Measurements from ENCODE around the gene VWA3B.
A peak's percentile ranks its signal among the peaks of the same experiment; 100 is the strongest.
"Not testable (repeated sequence)": the region's sequence is repeated elsewhere in the genome, so short reads cannot be mapped to it uniquely, and the experiment has no call there.

Gene VWA3B

GRCh38 chr2:98086491-98087446, at the start of gene VWA3B:
TSS of gene VWA3B (plus strand) at chr2:98087167. CDS start at chr2:98093093, 5,926 bp downstream.
- H3K9me3 ChIP-seq (ENCODE audit: control insufficient read depth, low read length): peaks cover 11% of the 10 kb centered on the region
- H3K36me3 ChIP-seq (ENCODE audit: control insufficient read depth, insufficient read depth, low read length, severe bottlenecking): no peaks in the 10 kb centered on the region
- H3K4me3 ChIP-seq (ENCODE audit: low read length): peak within 1 kb of the TSS; percentile 77
- H3K4me1 ChIP-seq (ENCODE audit: control insufficient read depth, insufficient read depth, low read length): peaks cover 10% of the 10 kb centered on the region
- no peak within 1 kb of the TSS for H3K9ac ChIP-seq (ENCODE audit: low read length)
- H3K27me3 ChIP-seq (replicated peaks; ENCODE audit: control insufficient read depth, insufficient read depth, low read length): peaks cover 38% of the 10 kb centered on the region
- DNase-seq (ENCODE audit: low read depth): peak; percentile 68

GRCh38 chr2:98037206-98037605, 49.8 kb upstream of the VWA3B start:
- Histone ChIP-seq H3K27me3 (replicated peaks; ENCODE audit: control insufficient read depth, insufficient read depth, low read length) (peaks cover 8% of the 10 kb centered on the region), H3K36me3 (ENCODE audit: control insufficient read depth, insufficient read depth, low read length, severe bottlenecking) (no peaks in the 10 kb centered on the region), H3K9me3 (ENCODE audit: control insufficient read depth, low read length) (no peaks in the 10 kb centered on the region), H3K4me3 (ENCODE audit: low read length) (no peak overlapping the region), H3K4me1 (ENCODE audit: control insufficient read depth, insufficient read depth, low read length) (no peaks in the 10 kb centered on the region), H3K9ac (ENCODE audit: low read length) (no peak overlapping the region)
- no peak for DNase-seq (ENCODE audit: low read depth)

GRCh38 chr2:98037666-98038336, 49.2 kb upstream of the VWA3B start:
- Histone ChIP-seq H3K9ac (ENCODE audit: low read length) (no peak overlapping the region), H3K36me3 (ENCODE audit: control insufficient read depth, insufficient read depth, low read length, severe bottlenecking) (no peaks in the 10 kb centered on the region), H3K27me3 (replicated peaks; ENCODE audit: control insufficient read depth, insufficient read depth, low read length) (peaks cover 8% of the 10 kb centered on the region), H3K9me3 (ENCODE audit: control insufficient read depth, low read length) (peaks cover 3% of the 10 kb centered on the region), H3K4me3 (ENCODE audit: low read length) (no peak overlapping the region), H3K4me1 (ENCODE audit: control insufficient read depth, insufficient read depth, low read length) (no peaks in the 10 kb centered on the region)
- DNase-seq (ENCODE audit: low read depth): no peak

DNA sequence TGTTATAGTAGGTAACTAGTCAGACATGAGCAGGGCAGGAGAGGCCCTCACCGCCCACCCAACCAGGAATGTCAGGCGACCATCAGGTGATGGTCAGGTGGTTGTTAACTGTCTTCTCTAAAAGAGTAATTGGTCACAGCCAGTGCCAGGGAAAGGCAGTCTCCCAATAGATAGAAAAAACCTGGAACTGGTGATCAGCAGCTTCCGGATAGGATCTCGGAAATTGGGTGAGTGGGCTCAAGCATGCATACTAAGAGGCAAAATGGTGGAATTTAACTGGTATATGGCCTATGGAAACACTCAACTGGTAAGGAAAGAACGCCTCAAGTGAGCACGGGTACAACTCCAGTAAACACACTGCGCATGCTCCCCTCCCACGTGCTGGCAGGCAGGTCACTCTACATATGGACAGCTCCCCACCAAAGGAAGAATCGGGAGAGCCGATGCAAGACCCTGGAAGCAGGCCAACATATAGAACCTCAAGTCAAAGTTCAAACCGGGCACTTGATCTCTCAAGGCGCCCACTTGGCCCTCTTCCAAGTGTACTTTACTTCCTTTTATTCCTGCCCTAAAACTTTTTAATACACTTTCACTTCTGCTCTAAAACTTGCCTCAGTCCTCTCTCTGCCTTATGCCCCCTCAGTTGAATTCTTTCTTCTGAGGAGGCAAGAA, 47.7 kb upstream of the VWA3B start:
- no peak for DNase-seq (ENCODE audit: low read depth)
- Histone ChIP-seq H3K36me3 (ENCODE audit: control insufficient read depth, insufficient read depth, low read length, severe bottlenecking) (no peaks in the 10 kb centered on the region), H3K4me3 (ENCODE audit: low read length) (no peak overlapping the region), H3K4me1 (ENCODE audit: control insufficient read depth, insufficient read depth, low read length) (no peaks in the 10 kb centered on the region), H3K9me3 (ENCODE audit: control insufficient read depth, low read length) (peaks cover 15% of the 10 kb centered on the region), H3K27me3 (replicated peaks; ENCODE audit: control insufficient read depth, insufficient read depth, low read length) (peaks cover 8% of the 10 kb centered on the region), H3K9ac (ENCODE audit: low read length) (no peak overlapping the region)

DNA sequence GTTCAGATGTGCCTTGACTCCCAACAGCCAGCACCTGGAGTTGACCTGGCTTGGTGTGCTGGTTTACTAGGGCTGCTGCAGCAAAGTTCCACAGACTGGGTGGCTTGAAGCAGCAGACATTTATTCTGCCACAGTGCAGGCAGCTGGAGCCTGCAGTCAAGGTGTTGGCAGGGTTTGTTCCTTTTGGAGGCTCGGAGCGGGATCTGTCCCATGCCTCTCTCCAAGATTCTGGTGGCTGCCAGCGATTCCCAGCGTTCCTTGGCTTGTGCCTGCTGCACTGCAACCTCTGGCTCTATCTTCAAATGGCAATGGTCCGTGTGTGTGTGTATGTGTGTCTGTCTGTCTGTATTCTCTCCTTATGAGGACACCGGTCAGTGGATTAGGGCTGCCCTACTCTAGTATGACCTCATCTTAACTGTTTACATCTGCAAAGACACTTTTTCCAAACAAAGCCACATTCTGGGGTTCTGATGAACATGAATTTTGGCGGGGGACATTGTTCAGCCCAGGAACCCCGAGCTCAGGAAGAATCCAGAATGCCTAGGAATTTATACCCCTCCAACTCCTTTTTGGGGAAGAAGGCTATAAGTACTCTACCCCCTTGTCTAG, 46.5 kb upstream of the VWA3B start:
- peaks cover 26% of the 10 kb centered on the region for H3K9me3 ChIP-seq (ENCODE audit: control insufficient read depth, low read length)
- no peak overlapping the region for H3K4me3 ChIP-seq (ENCODE audit: low read length)
- no peak for DNase-seq (ENCODE audit: low read depth)

DNA sequence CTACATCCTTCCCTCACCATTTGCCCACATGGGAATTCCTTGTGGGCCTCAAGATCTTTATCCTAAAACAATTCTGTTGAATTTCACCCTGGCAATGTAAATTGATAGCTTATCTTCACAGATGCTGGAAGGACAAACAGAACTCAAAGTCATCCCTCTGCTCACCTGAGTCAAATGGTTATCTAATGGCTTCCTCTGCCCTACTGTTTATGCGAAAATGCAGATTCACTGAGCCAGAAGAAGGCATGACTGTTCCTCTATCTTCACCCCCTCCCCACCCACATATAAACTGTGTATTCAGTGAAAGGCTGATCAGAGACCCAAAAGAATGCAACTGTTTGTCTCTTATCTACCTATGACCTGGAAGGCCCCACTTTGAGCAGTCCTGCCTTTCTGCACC, 43.9 kb upstream of the VWA3B start:
- H3K27me3 ChIP-seq (replicated peaks; ENCODE audit: control insufficient read depth, insufficient read depth, low read length): no peaks in the 10 kb centered on the region
- H3K4me3 ChIP-seq (ENCODE audit: low read length): no peak overlapping the region
- no peak for DNase-seq (ENCODE audit: low read depth)
- H3K36me3 ChIP-seq (ENCODE audit: control insufficient read depth, insufficient read depth, low read length, severe bottlenecking): no peaks in the 10 kb centered on the region
- H3K9me3 ChIP-seq (ENCODE audit: control insufficient read depth, low read length): peaks cover 29% of the 10 kb centered on the region
- H3K9ac ChIP-seq (ENCODE audit: low read length): no peak overlapping the region
- no peaks in the 10 kb centered on the region for H3K4me1 ChIP-seq (ENCODE audit: control insufficient read depth, insufficient read depth, low read length)

More for the DNA sequence above, 46.5 kb upstream of the VWA3B start:
- Histone ChIP-seq H3K9ac (ENCODE audit: low read length) (no peak overlapping the region), H3K36me3 (ENCODE audit: control insufficient read depth, insufficient read depth, low read length, severe bottlenecking) (no peaks in the 10 kb centered on the region), H3K4me1 (ENCODE audit: control insufficient read depth, insufficient read depth, low read length) (no peaks in the 10 kb centered on the region), H3K27me3 (replicated peaks; ENCODE audit: control insufficient read depth, insufficient read depth, low read length) (peaks cover 8% of the 10 kb centered on the region)

DNA sequence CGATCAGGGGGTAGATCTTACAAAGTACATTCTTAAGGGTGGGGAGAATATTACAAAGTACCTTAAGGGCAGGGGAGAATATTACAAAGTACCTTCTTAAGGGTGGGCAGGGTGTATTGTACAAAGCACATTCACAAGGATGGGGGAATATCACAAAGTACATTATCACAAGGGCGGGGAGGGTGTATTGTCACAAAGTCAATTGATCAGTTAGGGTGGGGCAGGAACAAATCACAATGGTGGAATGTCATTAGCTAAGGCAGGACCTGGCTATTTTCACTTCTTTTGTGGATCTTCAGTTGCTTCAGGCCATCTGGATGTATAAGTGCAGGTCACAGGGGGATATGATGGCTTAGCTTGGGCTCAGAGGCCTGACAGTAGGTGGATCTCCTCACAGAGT, 42.2 kb upstream of the VWA3B start:
- H3K9me3 ChIP-seq (ENCODE audit: control insufficient read depth, low read length): peaks cover 29% of the 10 kb centered on the region
- H3K27me3 ChIP-seq (replicated peaks; ENCODE audit: control insufficient read depth, insufficient read depth, low read length); DNase-seq (ENCODE audit: low read depth); H3K4me1 ChIP-seq (ENCODE audit: control insufficient read depth, insufficient read depth, low read length); H3K4me3 ChIP-seq (ENCODE audit: low read length); H3K9ac ChIP-seq (ENCODE audit: low read length); H3K36me3 ChIP-seq (ENCODE audit: control insufficient read depth, insufficient read depth, low read length, severe bottlenecking): not testable (repeated sequence)

DNA sequence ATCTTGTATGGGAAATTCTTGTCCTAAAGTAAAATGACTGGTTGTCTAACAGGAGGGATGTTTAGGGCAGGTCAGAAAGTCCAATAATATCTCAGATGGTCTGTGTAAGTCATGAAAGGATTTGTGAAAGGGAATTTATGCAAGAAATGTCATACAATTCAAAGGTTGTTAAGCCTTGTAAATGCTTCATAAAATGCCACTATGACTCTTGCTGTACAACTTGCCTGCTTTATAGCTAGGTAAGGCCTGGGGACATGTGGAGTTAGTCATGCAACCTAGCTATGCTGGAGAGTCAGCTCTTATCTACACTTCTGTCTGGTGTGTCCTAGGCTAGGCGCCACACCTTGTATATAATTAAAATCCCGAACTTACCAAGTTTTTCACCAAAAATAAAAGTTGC, 36.9 kb upstream of the VWA3B start:
- H3K9me3 ChIP-seq (ENCODE audit: control insufficient read depth, low read length): peaks cover 6% of the 10 kb centered on the region
- H3K36me3 ChIP-seq (ENCODE audit: control insufficient read depth, insufficient read depth, low read length, severe bottlenecking): no peaks in the 10 kb centered on the region
- H3K4me3 ChIP-seq (ENCODE audit: low read length): no peak overlapping the region
- H3K27me3 ChIP-seq (replicated peaks; ENCODE audit: control insufficient read depth, insufficient read depth, low read length): peaks cover 7% of the 10 kb centered on the region
- no peak for DNase-seq (ENCODE audit: low read depth)
- H3K9ac ChIP-seq (ENCODE audit: low read length): no peak overlapping the region
- no peaks in the 10 kb centered on the region for H3K4me1 ChIP-seq (ENCODE audit: control insufficient read depth, insufficient read depth, low read length)

- no peaks in the 10 kb centered on the region for H3K36me3 ChIP-seq (ENCODE audit: control insufficient read depth, insufficient read depth, low read length, severe bottlenecking)
- DNase-seq (ENCODE audit: low read depth): no peak
- peaks cover 10% of the 10 kb centered on the region for H3K27me3 ChIP-seq (replicated peaks; ENCODE audit: control insufficient read depth, insufficient read depth, low read length)
- no peaks in the 10 kb centered on the region for H3K4me1 ChIP-seq (ENCODE audit: control insufficient read depth, insufficient read depth, low read length)
- peaks cover 11% of the 10 kb centered on the region for H3K9me3 ChIP-seq (ENCODE audit: control insufficient read depth, low read length)
- no peak overlapping the region for H3K4me3 ChIP-seq (ENCODE audit: low read length)
- no peak overlapping the region for H3K9ac ChIP-seq (ENCODE audit: low read length)
Observed at GRCh38 chr2:98058191-98058975, 28.6 kb upstream of the VWA3B start.

- no peak for DNase-seq (ENCODE audit: low read depth)
- Histone ChIP-seq H3K4me3 (ENCODE audit: low read length) (no peak overlapping the region), H3K9me3 (ENCODE audit: control insufficient read depth, low read length) (peaks cover 11% of the 10 kb centered on the region), H3K4me1 (ENCODE audit: control insufficient read depth, insufficient read depth, low read length) (no peaks in the 10 kb centered on the region), H3K9ac (ENCODE audit: low read length) (no peak overlapping the region), H3K36me3 (ENCODE audit: control insufficient read depth, insufficient read depth, low read length, severe bottlenecking) (no peaks in the 10 kb centered on the region), H3K27me3 (replicated peaks; ENCODE audit: control insufficient read depth, insufficient read depth, low read length) (peaks cover 10% of the 10 kb centered on the region)
Observed at GRCh38 chr2:98060277-98060676, 26.7 kb upstream of the VWA3B start.

All from adipocyte (in vitro differentiated cells).